ENCODE results near the gene SNX8. TPM values are rescaled to one million over a fixed set of nuclear protein-coding genes. Genes with fewer than 3 reads are reported as not detected.
A peak's percentile ranks its signal among the peaks of the same experiment; 100 is the strongest.

Gene SNX8
- total and polyA plus RNA-seq, 8 donors = 17.0 to 60.5 (median 27.4) TPM

DNA sequence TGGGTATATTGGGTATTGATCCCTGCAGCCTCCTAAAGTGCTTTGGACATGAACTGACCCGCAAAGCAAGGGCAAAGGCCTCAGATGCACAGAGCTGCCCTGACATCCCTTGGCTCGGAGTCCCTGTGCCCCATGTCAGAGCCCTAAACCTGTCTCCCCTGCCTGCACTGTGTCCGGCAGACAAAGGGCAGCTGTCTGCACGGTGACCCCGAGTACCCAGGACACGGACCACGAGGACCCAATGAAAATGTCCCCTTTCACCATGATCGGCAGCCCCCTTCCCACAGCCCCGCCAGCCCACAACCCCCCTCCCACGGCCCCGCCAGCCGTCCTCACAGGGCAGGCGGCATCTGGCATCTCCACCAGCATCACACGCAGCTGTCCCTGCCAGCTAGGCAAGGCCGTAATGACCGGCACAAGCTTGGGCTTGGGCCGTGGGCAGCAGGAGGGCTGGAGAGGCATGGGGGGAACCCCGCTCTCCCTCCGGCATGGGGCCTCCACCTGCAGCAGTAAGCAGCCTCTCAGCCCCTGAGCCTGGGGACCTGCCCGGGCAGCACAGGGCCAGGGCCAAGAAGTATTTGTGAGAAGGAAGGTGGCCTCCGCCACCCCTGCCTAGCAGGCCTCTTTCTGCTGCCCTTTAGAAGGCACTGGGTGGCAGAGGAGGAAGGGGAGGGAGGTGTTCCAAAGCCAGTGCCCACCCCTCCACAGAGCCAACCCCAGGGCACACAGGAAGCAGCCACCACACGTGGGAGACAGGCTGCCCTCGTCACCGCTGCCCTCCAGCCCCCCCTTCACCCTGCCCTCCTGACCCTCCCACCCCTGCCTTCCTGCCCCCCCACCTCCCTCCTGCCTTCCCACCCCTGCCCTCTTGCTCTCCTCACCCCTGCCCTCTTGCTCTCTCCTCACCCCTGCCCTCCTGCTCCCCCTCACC is 62.1 kb downstream of the SNX8 start:
- Histone ChIP-seq H3K27me3 (no peaks in the 10 kb centered on the region), H3K4me1 (peaks cover 8 to 20% of the 10 kb centered on the region in 2 donors), H3K36me3 (peaks cover 0 to 49% of the 10 kb centered on the region in 2 donors), H3K4me3 (no peak overlapping the region), H3K27ac (no peak overlapping the region), H3K9me3 (no peaks in the 10 kb centered on the region)
- DNase-seq (no peak), ATAC-seq (peak; percentile 7)
- intact Hi-C loops (cut with DNase I) = no loop called here
- TF ChIP-seq, protein P1, sequence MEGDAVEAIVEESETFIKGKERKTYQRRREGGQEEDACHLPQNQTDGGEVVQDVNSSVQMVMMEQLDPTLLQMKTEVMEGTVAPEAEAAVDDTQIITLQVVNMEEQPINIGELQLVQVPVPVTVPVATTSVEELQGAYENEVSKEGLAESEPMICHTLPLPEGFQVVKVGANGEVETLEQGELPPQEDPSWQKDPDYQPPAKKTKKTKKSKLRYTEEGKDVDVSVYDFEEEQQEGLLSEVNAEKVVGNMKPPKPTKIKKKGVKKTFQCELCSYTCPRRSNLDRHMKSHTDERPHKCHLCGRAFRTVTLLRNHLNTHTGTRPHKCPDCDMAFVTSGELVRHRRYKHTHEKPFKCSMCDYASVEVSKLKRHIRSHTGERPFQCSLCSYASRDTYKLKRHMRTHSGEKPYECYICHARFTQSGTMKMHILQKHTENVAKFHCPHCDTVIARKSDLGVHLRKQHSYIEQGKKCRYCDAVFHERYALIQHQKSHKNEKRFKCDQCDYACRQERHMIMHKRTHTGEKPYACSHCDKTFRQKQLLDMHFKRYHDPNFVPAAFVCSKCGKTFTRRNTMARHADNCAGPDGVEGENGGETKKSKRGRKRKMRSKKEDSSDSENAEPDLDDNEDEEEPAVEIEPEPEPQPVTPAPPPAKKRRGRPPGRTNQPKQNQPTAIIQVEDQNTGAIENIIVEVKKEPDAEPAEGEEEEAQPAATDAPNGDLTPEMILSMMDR (IDR thresholded peaks at IDR 0.05) = no peak

DNA sequence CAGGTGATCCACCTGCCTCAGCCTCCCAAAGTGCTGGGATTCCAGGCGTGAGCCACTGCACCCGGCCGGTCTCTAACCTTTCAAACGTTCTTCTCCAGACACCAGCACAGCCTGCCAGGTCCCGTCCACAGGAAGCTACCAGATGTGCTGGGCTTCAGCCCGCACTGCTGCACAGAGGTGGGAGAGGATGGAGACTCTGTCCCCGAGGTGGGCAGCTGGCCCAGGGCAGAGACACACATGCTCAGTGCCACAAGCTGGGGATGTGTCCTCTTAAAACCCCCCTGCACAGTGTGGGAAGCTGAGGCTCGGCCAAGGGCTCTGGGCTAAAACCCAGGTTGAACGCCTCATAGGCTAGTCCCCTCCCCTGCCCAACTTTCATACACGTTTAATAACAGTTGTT is 62.9 kb downstream of the SNX8 start:
- no peak overlapping the region for H3K4me3 ChIP-seq
- TF ChIP-seq, protein P1 (IDR thresholded peaks at IDR 0.05) = no peak
- H3K9me3 ChIP-seq = no peaks in the 10 kb centered on the region
- peaks cover 8 to 24% of the 10 kb centered on the region in 2 donors for H3K4me1 ChIP-seq
- DNase-seq (no peak), ATAC-seq (no peak)
- peaks cover 0 to 42% of the 10 kb centered on the region in 2 donors for H3K36me3 ChIP-seq
- no peaks in the 10 kb centered on the region for H3K27me3 ChIP-seq
- intact Hi-C loops (cut with DNase I) = no loop called here
- H3K27ac ChIP-seq = no peak overlapping the region

DNA sequence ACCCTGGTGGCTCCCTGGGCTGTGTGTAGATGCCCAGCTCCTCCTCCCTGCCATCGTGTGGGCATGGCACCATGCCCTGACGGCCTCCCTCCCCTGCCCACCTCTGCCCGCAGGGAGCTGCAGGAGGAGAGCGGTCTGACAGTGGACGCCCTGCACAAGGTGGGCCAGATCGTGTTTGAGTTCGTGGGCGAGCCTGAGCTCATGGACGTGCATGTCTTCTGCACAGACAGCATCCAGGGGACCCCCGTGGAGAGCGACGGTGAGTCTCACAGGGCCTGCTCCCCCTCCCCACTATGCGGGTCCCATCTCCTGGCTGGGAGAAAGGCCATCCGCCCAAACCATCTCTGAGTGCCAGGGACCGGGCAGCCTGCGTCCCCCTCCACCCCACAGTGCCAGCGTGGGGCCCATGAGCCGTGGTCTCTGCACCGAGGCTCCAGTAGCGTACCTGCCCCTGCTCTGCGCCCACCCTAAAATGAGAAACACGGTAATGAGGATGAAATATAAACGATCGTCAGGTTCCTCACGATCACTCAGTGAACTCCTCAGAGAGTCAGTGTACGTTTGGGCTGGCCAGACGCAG is 64.4 kb downstream of the SNX8 start:
- Histone ChIP-seq H3K27ac (peak overlapping the region in 1 of 2 donors; percentile 79), H3K36me3 (peaks cover 0 to 28% of the 10 kb centered on the region in 2 donors), H3K4me1 (peaks cover 8 to 30% of the 10 kb centered on the region in 2 donors), H3K4me3 (no peak overlapping the region), H3K9me3 (no peaks in the 10 kb centered on the region), H3K27me3 (no peaks in the 10 kb centered on the region)
- TF ChIP-seq, protein P1 (IDR thresholded peaks at IDR 0.05) = no peak
- DNase-seq = peak in 1 of 4 donors; percentile 55
- no peak for ATAC-seq
- intact Hi-C loops (cut with DNase I) = loop anchor here in 1 of 2 donors (10.0 kb wide), 2 partner anchors 65 to 95 kb away; partner anchors contain the start of gene SNX8

DNA sequence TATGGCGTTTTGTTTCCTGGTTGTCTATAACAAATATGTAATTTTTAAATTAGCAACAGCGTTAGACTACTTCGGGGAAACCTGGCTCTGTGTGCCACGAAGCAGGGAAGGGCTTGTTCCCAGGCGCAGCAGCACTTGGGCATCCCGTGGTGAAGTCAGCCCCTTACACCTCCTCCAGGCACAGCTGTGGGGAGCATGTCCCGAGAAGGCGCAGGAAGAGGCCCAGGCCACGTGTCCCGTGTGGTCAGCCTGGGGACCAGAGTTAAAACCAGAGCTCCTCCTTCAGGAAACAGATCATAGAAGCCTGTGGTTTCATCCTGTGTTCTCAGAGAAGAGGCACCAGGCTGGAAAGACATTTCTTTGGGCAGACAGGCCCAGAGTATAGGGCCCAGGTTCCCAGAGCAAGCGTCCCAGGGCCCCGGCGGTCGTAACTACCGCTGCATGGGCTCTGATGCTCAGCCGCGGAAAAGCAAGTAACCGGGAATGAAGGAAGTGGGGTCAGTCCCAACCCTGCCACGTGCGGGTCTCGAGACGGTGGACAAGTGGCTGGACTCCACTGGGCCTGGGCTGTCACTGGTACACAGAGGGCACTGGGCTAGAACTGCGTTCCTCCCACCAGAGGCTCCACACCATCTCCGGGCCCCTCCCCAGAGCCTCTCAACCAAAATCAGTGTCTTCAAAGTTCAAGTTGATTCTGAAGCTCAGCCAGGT is 65.1 kb downstream of the SNX8 start:
- ATAC-seq (peak; percentile 63), DNase-seq (peak in 3 of 4 donors; percentile 28 to 87 (median 83))
- Histone ChIP-seq H3K4me1 (peaks cover 8 to 30% of the 10 kb centered on the region in 2 donors), H3K36me3 (peaks cover 0 to 21% of the 10 kb centered on the region in 2 donors), H3K9me3 (no peaks in the 10 kb centered on the region), H3K27ac (peak overlapping the region in 1 of 2 donors; percentile 79), H3K4me3 (no peak overlapping the region), H3K27me3 (no peaks in the 10 kb centered on the region)
- TF ChIP-seq, protein P1 (IDR thresholded peaks at IDR 0.05) = no peak
- intact Hi-C loops (cut with DNase I) = loop anchor here in 1 of 2 donors (10.0 kb wide), 2 partner anchors 66 to 96 kb away; partner anchors contain the start of gene SNX8
